Stimulated activated CD8-positive, alpha-beta memory T cell treated with anti-CD3 and anti-CD28 coated beads, Interleukin-12 subunit alpha, Interleukin-12 subunit beta, amount 100 ng/mL, for 24 hours (primary cell): Measurements from ENCODE around the gene SLC9A9.

Experiments used
- DNase-seq: peaks from one replicate; pipeline ENCODE4 v3.0.0-alpha.2; 2020; ENCODE audit errors: extremely low read depth

Gene SLC9A9

GRCh38 chr3:143693506-143693905, 154.8 kb downstream of the SLC9A9 start:
- DNase-seq = no peak

- no peak for DNase-seq
Observed at GRCh38 chr3:143686638-143687197, 161.6 kb downstream of the SLC9A9 start.

- DNase-seq = no peak
Observed at GRCh38 chr3:143685491-143685890, 162.8 kb downstream of the SLC9A9 start.

GRCh38 chr3:143677430-143677829, 170.8 kb downstream of the SLC9A9 start:
- DNase-seq = no peak

GRCh38 chr3:143676747-143677146, 171.5 kb downstream of the SLC9A9 start:
- no peak for DNase-seq

- DNase-seq = no peak
Observed at GRCh38 chr3:143676021-143676420, 172.2 kb downstream of the SLC9A9 start.

GRCh38 chr3:143674100-143674968, 173.9 kb downstream of the SLC9A9 start:
- peak; percentile 40 for DNase-seq

- DNase-seq = no peak
Observed at GRCh38 chr3:143672396-143673165, 175.7 kb downstream of the SLC9A9 start.

- DNase-seq = no peak
Observed at GRCh38 chr3:143671626-143672025, 176.6 kb downstream of the SLC9A9 start.

- DNase-seq = no peak
Observed at GRCh38 chr3:143668924-143669790, 179.1 kb downstream of the SLC9A9 start.

GRCh38 chr3:143668385-143668784, 179.9 kb downstream of the SLC9A9 start:
- no peak for DNase-seq

GRCh38 chr3:143661677-143662076, 186.6 kb downstream of the SLC9A9 start:
- no peak for DNase-seq

- no peak for DNase-seq
Observed at GRCh38 chr3:143658861-143659260, 189.4 kb downstream of the SLC9A9 start.

- DNase-seq = no peak
Observed at GRCh38 chr3:143658116-143658515, 190.2 kb downstream of the SLC9A9 start.

GRCh38 chr3:143657391-143657790, 190.9 kb downstream of the SLC9A9 start:
- DNase-seq = no peak

GRCh38 chr3:143654906-143655305, 193.4 kb downstream of the SLC9A9 start:
- no peak for DNase-seq

- no peak for DNase-seq
Observed at GRCh38 chr3:143653935-143654334, 194.3 kb downstream of the SLC9A9 start.

- no peak for DNase-seq
Observed at GRCh38 chr3:143653493-143653892, 194.8 kb downstream of the SLC9A9 start.

- DNase-seq = no peak
Observed at GRCh38 chr3:143652118-143652517, 196.2 kb downstream of the SLC9A9 start.

GRCh38 chr3:143650827-143651226, 197.4 kb downstream of the SLC9A9 start:
- no peak for DNase-seq

GRCh38 chr3:143650120-143650519, 198.1 kb downstream of the SLC9A9 start:
- no peak for DNase-seq

GRCh38 chr3:143648708-143649107, 199.6 kb downstream of the SLC9A9 start:
- DNase-seq = no peak
